RWPE2 (cell line): ENCODE data around the gene ASH1L.
"Not testable (repeated sequence)": the region's sequence is repeated elsewhere in the genome, so short reads cannot be mapped to it uniquely, and the experiment has no call there.

ENCODE experiments used
- ATAC-seq: fragments of 200-7000 bp; cut with Tn5 transposase; 3 replicates; pipeline ENCODE4 v1.9.1; 2021; ENCODE audit warnings: low read depth
- DNase-seq: peaks from one replicate; pipeline ENCODE4 v3.0.0-alpha.2; 2020; ENCODE audit warnings: low spot score
- H3K27ac ChIP-seq: fragments of 450-650 bp; 2 replicates; pipeline ENCODE4 v1.5.1; 2017; ENCODE audit warnings: mild to moderate bottlenecking; ENCODE audit not compliant: poor library complexity, severe bottlenecking
- H3K27me3 ChIP-seq: fragments of 250-450 bp; sonication (Bioruptor Pico); 2 replicates; pipeline ENCODE4 v1.5.1; 2021; ENCODE audit warnings: mild to moderate bottlenecking, moderate library complexity; ENCODE audit not compliant: insufficient read depth, poor library complexity, severe bottlenecking
- H3K36me3 ChIP-seq: fragments of 250-450 bp; sonication (Bioruptor Pico); 2 replicates; pipeline ENCODE4 v1.5.1; 2020; ENCODE audit warnings: low read depth, mild to moderate bottlenecking, moderate library complexity
- H3K4me1 ChIP-seq: fragments of 250-450 bp; sonication (Bioruptor Pico); 2 replicates; pipeline ENCODE4 v1.5.1; 2021; ENCODE audit warnings: mild to moderate bottlenecking, moderate library complexity; ENCODE audit not compliant: insufficient read depth, poor library complexity, severe bottlenecking
- H3K4me3 ChIP-seq: fragments of 250-450 bp; sonication (Bioruptor Pico); 2 replicates; pipeline ENCODE4 v1.5.1; 2021; ENCODE audit warnings: mild to moderate bottlenecking, moderate library complexity; ENCODE audit not compliant: severe bottlenecking
- H3K9me3 ChIP-seq: fragments of 250-450 bp; sonication (Bioruptor Pico); 2 replicates; pipeline ENCODE4 v1.5.1; 2021; ENCODE audit warnings: mild to moderate bottlenecking, moderate library complexity; ENCODE audit not compliant: severe bottlenecking
- CTCF ChIP-seq: fragments of 450-650 bp; IDR thresholded peaks from one replicate; pipeline ENCODE4 v1.5.1; 2017; ENCODE audit warnings: mild to moderate bottlenecking, moderate library complexity; ENCODE audit not compliant: poor library complexity, severe bottlenecking

Gene ASH1L

GRCh38 chr1:155499263-155499662, 63.3 kb downstream of the ASH1L start:
- ATAC-seq (no peak), DNase-seq (no peak)
- no peak for TF ChIP-seq CTCF
- Histone ChIP-seq H3K4me3 (no peak overlapping the region), H3K27ac (no peak overlapping the region), H3K27me3 (no peaks in the 10 kb centered on the region), H3K4me1 (peaks cover 12% of the 10 kb centered on the region), H3K36me3 (0 out of 2 replicates have a peak, but pooled peaks cover 4% of the 10 kb centered on the region), H3K9me3 (no peaks in the 10 kb centered on the region)

GRCh38 chr1:155493595-155493994, 69.0 kb downstream of the ASH1L start:
- not testable (repeated sequence) for H3K27ac ChIP-seq, ATAC-seq, H3K4me1 ChIP-seq, DNase-seq, H3K36me3 ChIP-seq, H3K4me3 ChIP-seq, H3K9me3 ChIP-seq, H3K27me3 ChIP-seq

- not testable (repeated sequence) for H3K4me3 ChIP-seq, ATAC-seq, DNase-seq, H3K4me1 ChIP-seq, H3K9me3 ChIP-seq, H3K27ac ChIP-seq, H3K27me3 ChIP-seq, H3K36me3 ChIP-seq
These were observed 74.2 kb downstream of the ASH1L start for GRCh38 chr1:155488419-155488818.

- DNase-seq (no peak), ATAC-seq (no peak)
- no peak overlapping the region for H3K27ac ChIP-seq
- H3K4me3 ChIP-seq: no peak overlapping the region
- H3K9me3 ChIP-seq: no peaks in the 10 kb centered on the region
- H3K27me3 ChIP-seq: no peaks in the 10 kb centered on the region
- H3K36me3 ChIP-seq: peaks cover 5% of the 10 kb centered on the region
- no peaks in the 10 kb centered on the region for H3K4me1 ChIP-seq
- no peak for TF ChIP-seq CTCF
These were observed 75.1 kb downstream of the ASH1L start for GRCh38 chr1:155487541-155487940.

- ATAC-seq, H3K27ac ChIP-seq, H3K9me3 ChIP-seq, H3K4me3 ChIP-seq, H3K4me1 ChIP-seq, H3K27me3 ChIP-seq, DNase-seq: not testable (repeated sequence)
- peaks cover 11% of the 10 kb centered on the region for H3K36me3 ChIP-seq
These were observed 75.7 kb downstream of the ASH1L start for GRCh38 chr1:155486952-155487351.

- DNase-seq (no peak), ATAC-seq (no peak)
- H3K36me3 ChIP-seq: peaks cover 15% of the 10 kb centered on the region
- H3K4me3 ChIP-seq: no peak overlapping the region
- no peaks in the 10 kb centered on the region for H3K27me3 ChIP-seq
- no peak for TF ChIP-seq CTCF
- no peak overlapping the region for H3K27ac ChIP-seq
- no peaks in the 10 kb centered on the region for H3K9me3 ChIP-seq
- no peaks in the 10 kb centered on the region for H3K4me1 ChIP-seq
These were observed 76.7 kb downstream of the ASH1L start for GRCh38 chr1:155485945-155486344.
